Uterus (tissue), 4 donors: ENCODE data around the gene NELL1. TPM values are rescaled to one million over a fixed set of nuclear protein-coding genes. Genes with fewer than 3 reads are reported as not detected.

Experiments
- DNase-seq, 2 donors: peaks; one replicate each; pipeline ENCODE4 v3.0.0-alpha.2; 2019 to 2020
- H3K27ac ChIP-seq, 2 donors: fragments of 200-600 bp; sonication (generic); 1 replicate in 1 of 2; 2 replicates in 1 of 2; pipeline ENCODE4 v1.5.1; 2016 to 2018
- H3K27me3 ChIP-seq, 2 donors: fragments of 200-600 bp; sonication (generic); one replicate each; pipeline ENCODE4 v1.5.1; 2018 to 2019; ENCODE audit warnings: control low read depth in 1 of 2
- H3K36me3 ChIP-seq, 2 donors: fragments of 200-600 bp; sonication (generic); one replicate each; pipeline ENCODE4 v1.5.1; 2019; ENCODE audit warnings: control low read depth in 1 of 2
- H3K4me1 ChIP-seq, 2 donors: fragments of 200-600 bp; sonication (generic); one replicate each; pipeline ENCODE4 v1.5.1; 2018 to 2019; ENCODE audit warnings: control low read depth in 1 of 2
- H3K4me3 ChIP-seq, 2 donors: fragments of 200-600 bp; sonication (generic); 1 replicate in 1 of 2; 2 replicates in 1 of 2; pipeline ENCODE4 v1.5.1; 2018 to 2019; ENCODE audit warnings: mild to moderate bottlenecking in 1 of 2
- H3K9me3 ChIP-seq, 2 donors: fragments of 200-600 bp; sonication (generic); one replicate each; pipeline ENCODE4 v1.5.1; 2019; ENCODE audit warnings: control low read depth in 1 of 2
- CTCF ChIP-seq, 4 experiments: fragments of 200-600 bp in 2 of 4; fragments of 450-650 bp in 2 of 4; sonication (generic) in 2 of 4; IDR thresholded peaks; one replicate each; pipeline ENCODE4 v1.5.1; 2016 to 2019; ENCODE audit warnings: antibody characterized with exemption in 4 of 4, mild to moderate bottlenecking in 2 of 4, moderate library complexity in 1 of 4
- POLR2A ChIP-seq, 2 donors: fragments of 450-650 bp; IDR thresholded peaks; one replicate each; pipeline ENCODE4 v1.6.1; 2016; ENCODE audit warnings: antibody characterized with exemption in 2 of 2, mild to moderate bottlenecking in 1 of 2, moderate library complexity in 1 of 2
- intact Hi-C: fragments of 100-400 bp; cut with DNase I; formaldehyde crosslinking; loops from one replicate; pipeline ENCODE4 v1.15.1; 2023; ENCODE audit warnings: low total_unique reads
- total RNA-seq, 4 donors: library from RNA; depleted of rRNA in 3 of 4; stranded (reverse); fragments of >200 nt in 3 of 4; gene quantifications; one replicate each; pipeline versions ENCODE4 v1.1.0 to v1.2.4, GENCODE V29; 2014 to 2023
- donor health status: DM: yes; HTN: yes; CAD: no.

The NELL1 gene
- total RNA-seq, 4 donors from 2014 or later, result 0.34 to 25.1 TPM; not detected in 2

- Histone ChIP-seq H3K27me3 (no peaks in the 10 kb centered on the region), H3K27ac (no peak overlapping the region), H3K36me3 (no peaks in the 10 kb centered on the region), H3K9me3 (no peaks in the 10 kb centered on the region), H3K4me3 (no peak overlapping the region), H3K4me1 (no peaks in the 10 kb centered on the region)
- no peak for TF ChIP-seq CTCF (IDR thresholded peaks at IDR 0.05)
- TF ChIP-seq POLR2A (IDR thresholded peaks at IDR 0.05), result no peak
- DNase-seq, result no peak
- intact Hi-C loops, result no loop called here
These were observed 444.5 kb downstream of the NELL1 start for GRCh38 chr11:21113876-21114275.

GRCh38 chr11:21116009-21116408 lies 446.6 kb downstream of the NELL1 start:
- Histone ChIP-seq H3K36me3 (no peaks in the 10 kb centered on the region), H3K27me3 (no peaks in the 10 kb centered on the region), H3K4me3 (no peak overlapping the region), H3K27ac (no peak overlapping the region), H3K9me3 (no peaks in the 10 kb centered on the region), H3K4me1 (no peaks in the 10 kb centered on the region)
- DNase-seq, result no peak
- intact Hi-C loops, result no loop called here
- TF ChIP-seq CTCF (IDR thresholded peaks at IDR 0.05), result no peak
- TF ChIP-seq POLR2A (IDR thresholded peaks at IDR 0.05), result no peak

GRCh38 chr11:21119411-21119810 lies 450.0 kb downstream of the NELL1 start:
- Histone ChIP-seq H3K4me3 (no peak overlapping the region), H3K36me3 (no peaks in the 10 kb centered on the region), H3K27ac (no peak overlapping the region), H3K27me3 (no peaks in the 10 kb centered on the region), H3K9me3 (no peaks in the 10 kb centered on the region), H3K4me1 (no peaks in the 10 kb centered on the region)
- intact Hi-C loops, result no loop called here
- no peak for DNase-seq
- TF ChIP-seq CTCF (IDR thresholded peaks at IDR 0.05) (no peak), POLR2A (IDR thresholded peaks at IDR 0.05) (no peak)

GRCh38 chr11:21121991-21122390 lies 452.6 kb downstream of the NELL1 start:
- H3K4me3 ChIP-seq, result no peak overlapping the region
- H3K27ac ChIP-seq, result no peak overlapping the region
- no peak for TF ChIP-seq CTCF (IDR thresholded peaks at IDR 0.05)
- no peak for TF ChIP-seq POLR2A (IDR thresholded peaks at IDR 0.05)
- no peak for DNase-seq
- H3K9me3 ChIP-seq, result no peaks in the 10 kb centered on the region
- H3K27me3 ChIP-seq, result no peaks in the 10 kb centered on the region
- no peaks in the 10 kb centered on the region for H3K4me1 ChIP-seq
- intact Hi-C loops, result no loop called here
- no peaks in the 10 kb centered on the region for H3K36me3 ChIP-seq

- no peaks in the 10 kb centered on the region for H3K9me3 ChIP-seq
- H3K4me1 ChIP-seq, result no peaks in the 10 kb centered on the region
- TF ChIP-seq CTCF (IDR thresholded peaks at IDR 0.05) (no peak), POLR2A (IDR thresholded peaks at IDR 0.05) (no peak)
- no peak overlapping the region for H3K27ac ChIP-seq
- H3K4me3 ChIP-seq, result no peak overlapping the region
- no peak for DNase-seq
- no peaks in the 10 kb centered on the region for H3K27me3 ChIP-seq
- intact Hi-C loops, result no loop called here
- H3K36me3 ChIP-seq, result no peaks in the 10 kb centered on the region
These were observed 453.1 kb downstream of the NELL1 start for GRCh38 chr11:21122523-21122922.
